IMR-90 (cell line): Measurements from ENCODE around the gene VPS11. TPM values are rescaled to one million over a fixed set of nuclear protein-coding genes. Genes with fewer than 3 reads are reported as not detected.

ENCODE experiments used
- ATAC-seq: fragments of 200-7000 bp; cut with Tn5 transposase; 2 replicates; pipeline ENCODE4 v1.9.1; 2020; ENCODE audit warnings: low read depth, mild to moderate bottlenecking, moderate library complexity
- BruUV-seq: library from RNA; stranded (reverse); fragments of 400-500 nt; replicated peaks from 2 replicates; lab custom pipeline; 2021; lab: Mats Ljungman, UMichigan
- CTCF ChIA-PET: fragments of 300-600 bp; formaldehyde crosslinking; extraction: SDS; loops from one replicate; lab custom pipeline; 2021; ENCODE audit warnings: antibody characterized with exemption; lab: Yijun Ruan, JAX
- POLR2A ChIA-PET: fragments of 300-600 bp; sonication (Branson Sonifier 250); formaldehyde crosslinking; loops from one replicate; lab custom pipeline; 2022; ENCODE audit warnings: antibody characterized with exemption; ENCODE audit not compliant: unreplicated experiment; lab: Charles Lee
- DNase-seq: peaks from one replicate; pipeline ENCODE4 v3.0.0; 2013
- H2AFZ ChIP-seq: replicated peaks from 2 replicates; pipeline ENCODE3; 2013; ENCODE audit warnings: low read length, mild to moderate bottlenecking; ENCODE audit not compliant: poor library complexity
- H2AK5ac ChIP-seq: 2 replicates; pipeline ENCODE4 v1.6.1; 2013; ENCODE audit warnings: low read depth, low read length, inconsistent platforms
- H2AK9ac ChIP-seq: replicated peaks from 2 replicates; pipeline ENCODE3; 2013; ENCODE audit warnings: mild to moderate bottlenecking, low read depth, low read length, moderate library complexity; ENCODE audit not compliant: poor library complexity
- H2BK120ac ChIP-seq: 2 replicates; pipeline ENCODE4 v1.6.1; 2013; ENCODE audit warnings: low read depth, low read length, inconsistent platforms
- H2BK15ac ChIP-seq: 3 replicates; pipeline ENCODE4 v1.6.1; 2013; ENCODE audit warnings: low read depth, low read length, inconsistent platforms
- H2BK20ac ChIP-seq: 2 replicates; pipeline ENCODE4 v1.6.1; 2013; ENCODE audit warnings: low read depth, mild to moderate bottlenecking, inconsistent platforms, low read length, moderate library complexity
- H2BK5ac ChIP-seq: 2 replicates; pipeline ENCODE4 v1.6.1; 2013; ENCODE audit warnings: mild to moderate bottlenecking, low read depth, low read length, inconsistent platforms; ENCODE audit not compliant: poor library complexity, severe bottlenecking
- H3K14ac ChIP-seq: replicated peaks from 2 replicates; pipeline ENCODE4 v1.6.1; 2013; ENCODE audit warnings: low read depth, low read length, inconsistent platforms
- H3K18ac ChIP-seq: 2 replicates; pipeline ENCODE4 v1.6.1; 2013; ENCODE audit warnings: low read depth, low read length, control low read depth
- H3K23ac ChIP-seq: 2 replicates; pipeline ENCODE4 v1.6.1; 2013; ENCODE audit warnings: low read depth, low read length, inconsistent platforms
- H3K27ac ChIP-seq: 2 replicates; pipeline ENCODE4 v1.5.1; 2013; ENCODE audit warnings: mild to moderate bottlenecking, control low read depth, low read length; ENCODE audit not compliant: insufficient read depth
- H3K27me3 ChIP-seq: 2 replicates; pipeline ENCODE4 v1.6.1; 2013; ENCODE audit warnings: low read length; ENCODE audit not compliant: control insufficient read depth, insufficient read depth
- H3K36me3 ChIP-seq: 2 replicates; pipeline ENCODE4 v1.6.1; 2013; ENCODE audit warnings: low read length, mixed read lengths; ENCODE audit not compliant: control insufficient read depth, insufficient read depth
- H3K4ac ChIP-seq: 2 replicates; pipeline ENCODE4 v1.6.1; 2013; ENCODE audit warnings: low read depth, low read length, inconsistent platforms
- H3K4me1 ChIP-seq: 2 replicates; pipeline ENCODE4 v1.6.1; 2013; ENCODE audit warnings: low read length, mixed read lengths; ENCODE audit not compliant: control insufficient read depth, insufficient read depth
- H3K4me2 ChIP-seq: 2 replicates; pipeline ENCODE4 v1.6.1; 2013; ENCODE audit warnings: low read depth, mild to moderate bottlenecking, control low read depth, low read length, moderate library complexity
- H3K4me3 ChIP-seq: 2 replicates; pipeline ENCODE4 v1.5.1; 2013; ENCODE audit warnings: low read depth, mild to moderate bottlenecking, control low read depth, low read length, moderate library complexity; ENCODE audit not compliant: insufficient read depth
- H3K56ac ChIP-seq: 2 replicates; pipeline ENCODE4 v1.6.1; 2013; ENCODE audit warnings: low read length, inconsistent platforms; ENCODE audit not compliant: insufficient read depth; ENCODE audit errors: extremely low read depth
- H3K79me1 ChIP-seq, 2 experiments: 2 replicates each; pipeline ENCODE4 v1.6.1; 2013; ENCODE audit warnings: low read length in 2 of 2, inconsistent platforms in 1 of 2, low read depth in 1 of 2
- H3K9ac ChIP-seq: 2 replicates; pipeline ENCODE4 v1.6.1; 2013; ENCODE audit warnings: low read depth, low read length, control low read depth
- H3K9me1 ChIP-seq: 2 replicates; pipeline ENCODE4 v1.6.1; 2013; ENCODE audit warnings: low read length, inconsistent platforms; ENCODE audit not compliant: insufficient read depth
- H3K9me3 ChIP-seq: 2 replicates; pipeline ENCODE4 v1.6.1; 2013; ENCODE audit warnings: low read length; ENCODE audit not compliant: control insufficient read depth, insufficient read depth
- H4K20me1 ChIP-seq: 2 replicates; pipeline ENCODE4 v1.6.1; 2013; ENCODE audit warnings: low read length, inconsistent platforms; ENCODE audit not compliant: insufficient read depth
- H4K5ac ChIP-seq: 2 replicates; pipeline ENCODE4 v1.6.1; 2013; ENCODE audit warnings: mild to moderate bottlenecking, low read depth, low read length, control low read depth
- H4K8ac ChIP-seq, 2 experiments: 2 replicates each; pipeline ENCODE4 v1.6.1; 2013; ENCODE audit warnings: low read depth in 2 of 2, low read length in 2 of 2, control low read depth in 1 of 2, inconsistent platforms in 1 of 2
- H4K91ac ChIP-seq: 2 replicates; pipeline ENCODE4 v1.6.1; 2013; ENCODE audit warnings: low read depth, low read length, inconsistent platforms; ENCODE audit not compliant: insufficient read depth
- BHLHE40 ChIP-seq: fragments of 150-350 bp; IDR thresholded peaks from 2 replicates; pipeline ENCODE4 v1.6.1; 2016; ENCODE audit warnings: mild to moderate bottlenecking, low read depth, low read length
- CHD1 ChIP-seq: IDR thresholded peaks from 2 replicates; pipeline ENCODE4 v1.6.1; 2012; ENCODE audit warnings: low read depth, low read length, improper control_type of control experiment
- CTCF ChIP-seq: conservative IDR thresholded peaks from 2 replicates; pipeline ENCODE4 v1.5.1; 2012; ENCODE audit warnings: mild to moderate bottlenecking, low read depth, low read length, improper control_type of control experiment
- FOS ChIP-seq: fragments of 150-350 bp; IDR thresholded peaks from 2 replicates; pipeline ENCODE4 v1.6.1; 2016; ENCODE audit warnings: low read depth, low read length
- MAFK ChIP-seq: IDR thresholded peaks from 2 replicates; pipeline ENCODE4 v1.6.1; 2012; ENCODE audit warnings: low read depth, low read length, improper control_type of control experiment
- MXI1 ChIP-seq: IDR thresholded peaks from 2 replicates; pipeline ENCODE4 v1.6.1; 2012; ENCODE audit warnings: low read depth, mild to moderate bottlenecking, low read length, moderate library complexity, borderline replicate concordance
- NFE2L2 ChIP-seq: fragments of 150-350 bp; IDR thresholded peaks from 2 replicates; pipeline ENCODE4 v1.6.1; 2016; ENCODE audit warnings: low read depth, mild to moderate bottlenecking, low read length
- POLR2A ChIP-seq: IDR thresholded peaks from 2 replicates; pipeline ENCODE4 v1.6.1; 2012; ENCODE audit warnings: mild to moderate bottlenecking, low read depth, low read length
- RFX5 ChIP-seq: IDR thresholded peaks from 2 replicates; pipeline ENCODE4 v1.8.0; 2012; ENCODE audit warnings: low read depth, mild to moderate bottlenecking, low read length, moderate library complexity
- SMC3 ChIP-seq: fragments of 150-350 bp; IDR thresholded peaks from 2 replicates; pipeline ENCODE4 v1.6.1; 2016; ENCODE audit warnings: low read depth, mild to moderate bottlenecking, antibody characterized with exemption, low read length, moderate library complexity
- USF2 ChIP-seq: fragments of 150-350 bp; IDR thresholded peaks from 2 replicates; pipeline ENCODE4 v1.6.1; 2017; ENCODE audit warnings: mild to moderate bottlenecking, antibody characterized with exemption, low read length, low read depth
- WGBS, 2 experiments: methylation state at CpG; one replicate each; pipeline versions ENCODE4 v1.1.5 to v1.1.7; 2013; ENCODE audit warnings: missing lambda C conversion rate in 2 of 2; ENCODE audit not compliant: insufficient read length in 1 of 2; ENCODE audit errors: extremely low coverage in 2 of 2; 5-methylcytosine and 5-hydroxymethylcytosine counted together
- dilution Hi-C: fragments of 300-500 bp; cut with HindIII; formaldehyde crosslinking; loops from one replicate; pipeline ENCODE4 v1.14.3; 2018; ENCODE audit warnings: low sequenced_read_pairs; ENCODE audit not compliant: unreplicated experiment
- in situ Hi-C: fragments of 300-500 bp; cut with MboI; formaldehyde crosslinking; loops from 3 replicates; pipeline ENCODE4 v1.14.3; 2019; ENCODE audit warnings: low sequenced_read_pairs, inconsistent platforms, mixed read lengths
- intact Hi-C: fragments of 100-400 bp; cut with micrococcal nuclease; formaldehyde crosslinking; loops from 2 replicates; pipeline ENCODE4 v1.10.0; 2022
- polyA plus RNA-seq, 3 experiments: library from polyadenylated mRNA; depleted of rRNA; stranded (reverse); fragments of >200 nt; gene quantifications; 2 replicates each; pipeline ENCODE4 v1.2.3, GENCODE V29; 2012; ENCODE audit warnings: low replicate concordance in 1 of 3
- total RNA-seq: library from RNA; depleted of rRNA; stranded (reverse); fragments of >200 nt; gene quantifications from 2 replicates; pipeline ENCODE4 v1.2.3, GENCODE V29; 2012

Gene VPS11
- total and polyA plus RNA-seq, 2 of the 4 experiments (the other 2 are of a cell fraction), result 19.7 to 30.5 TPM

- H2BK20ac ChIP-seq, result no peak overlapping the region
- H3K4ac ChIP-seq, result no peak overlapping the region
- peak overlapping the region; percentile 45; the same call in 1 of the 2 replicates for H3K4me3 ChIP-seq
- H4K20me1 ChIP-seq, result peaks cover 4% of the 10 kb centered on the region; the same call in 1 of the 2 replicates
- TF ChIP-seq MAFK (no peak), BHLHE40 (no peak), CHD1 (no peak), SMC3 (no peak), NFE2L2 (no peak), CTCF (no peak), MXI1 (no peak), POLR2A (no peak), FOS (no peak), RFX5 (no peak), USF2 (no peak)
- no peak overlapping the region for H3K56ac ChIP-seq
- H2AFZ ChIP-seq, result peak overlapping the region; percentile 91
- H2AK9ac ChIP-seq, result peak overlapping the region; percentile 63
- POLR2A ChIA-PET, result interaction anchor here (0.6 kb wide), 1 partner anchor 78 kb away, joined by 18 read pairs; no protein-coding TSS in a partner anchor
- no peak for DNase-seq
- no peak for ATAC-seq
- peak overlapping the region; percentile 95 for H3K4me2 ChIP-seq
- in situ Hi-C loops (no loop called here), dilution Hi-C loops (no loop called here), intact Hi-C loops (loop anchor here (10.0 kb wide), 1 partner anchor 366 kb away; no protein-coding TSS in a partner anchor)
- peaks cover 21% of the 10 kb centered on the region for H3K9me1 ChIP-seq
- CTCF ChIA-PET, result no interaction called here
- no peak overlapping the region for H4K5ac ChIP-seq
- H3K18ac ChIP-seq, result no peak overlapping the region
- peaks cover 21 to 48% of the 10 kb centered on the region in 2 experiments for H3K79me1 ChIP-seq
- BruUV-seq, result no TSS peak
- H3K27ac ChIP-seq, result no peak overlapping the region
- WGBS, 2 experiments, result 100% methylated on average over 1 of the region's 2 CpGs; no CpG with 5 or more reads in 1 of the 2 experiments
- H3K27me3 ChIP-seq, result no peaks in the 10 kb centered on the region
- H4K8ac ChIP-seq, result peak overlapping the region in 1 of 2 experiments; percentile 22; a peak in 2 of 4 replicates
- no peak overlapping the region for H4K91ac ChIP-seq
- peaks cover 9% of the 10 kb centered on the region for H3K4me1 ChIP-seq
- H2AK5ac ChIP-seq, result peak overlapping the region; percentile 52; the same call in 1 of the 2 replicates
- H3K14ac ChIP-seq, result no peak overlapping the region; the same call in 1 of the 2 replicates
- no peak overlapping the region for H2BK5ac ChIP-seq
- no peak overlapping the region for H3K9ac ChIP-seq
- H3K36me3 ChIP-seq, result peaks cover 23% of the 10 kb centered on the region
- peak overlapping the region; percentile 10; the same call in 1 of the 2 replicates for H3K23ac ChIP-seq
- H2BK120ac ChIP-seq, result no peak overlapping the region
- no peak overlapping the region for H2BK15ac ChIP-seq
- no peaks in the 10 kb centered on the region for H3K9me3 ChIP-seq
These were observed 41.2 kb downstream of the VPS11 start for GRCh38 chr11:119108857-119109221.
